ENCODE measurements around the gene PLEKHG4B.

The PLEKHG4B gene

GRCh38 chr5:185095-186070 is 93.4 kb downstream of the PLEKHG4B start:
- Histone ChIP-seq H3K36me3 (ENCODE audit: control insufficient read depth, insufficient read depth, low read length) (no peaks in the 10 kb centered on the region), H3K4me1 (ENCODE audit: control insufficient read depth, insufficient read depth, low read length) (no peaks in the 10 kb centered on the region), H3K9me3 (ENCODE audit: control insufficient read depth, low read length) (no peaks in the 10 kb centered on the region), H3K9ac (ENCODE audit: low read length) (no peak overlapping the region), H3K27me3 (ENCODE audit: control insufficient read depth, insufficient read depth, low read length) (peaks cover 10% of the 10 kb centered on the region), H3K4me3 (ENCODE audit: low read length) (no peak overlapping the region)

- H3K36me3 ChIP-seq (ENCODE audit: control insufficient read depth, insufficient read depth, low read length) = no peaks in the 10 kb centered on the region
- no peak overlapping the region for H3K4me3 ChIP-seq (ENCODE audit: low read length)
- peaks cover 19% of the 10 kb centered on the region for H3K27me3 ChIP-seq (ENCODE audit: control insufficient read depth, insufficient read depth, low read length)
- H3K4me1 ChIP-seq (ENCODE audit: control insufficient read depth, insufficient read depth, low read length) = peaks cover 3% of the 10 kb centered on the region
- H3K9ac ChIP-seq (ENCODE audit: low read length) = no peak overlapping the region
- H3K9me3 ChIP-seq (ENCODE audit: control insufficient read depth, low read length) = no peaks in the 10 kb centered on the region
These were observed 94.4 kb downstream of the PLEKHG4B start for GRCh38 chr5:186091-187041.

- H3K4me3 ChIP-seq (ENCODE audit: low read length) = no peak overlapping the region
- H3K27me3 ChIP-seq (ENCODE audit: control insufficient read depth, insufficient read depth, low read length) = peaks cover 26% of the 10 kb centered on the region
- peaks cover 8% of the 10 kb centered on the region for H3K4me1 ChIP-seq (ENCODE audit: control insufficient read depth, insufficient read depth, low read length)
- H3K36me3 ChIP-seq (ENCODE audit: control insufficient read depth, insufficient read depth, low read length) = no peaks in the 10 kb centered on the region
- H3K9me3 ChIP-seq (ENCODE audit: control insufficient read depth, low read length) = no peaks in the 10 kb centered on the region
- H3K9ac ChIP-seq (ENCODE audit: low read length) = no peak overlapping the region
These were observed 95.1 kb downstream of the PLEKHG4B start for GRCh38 chr5:187042-187431.

GRCh38 chr5:187617-188451 is 95.9 kb downstream of the PLEKHG4B start:
- Histone ChIP-seq H3K36me3 (ENCODE audit: control insufficient read depth, insufficient read depth, low read length) (no peaks in the 10 kb centered on the region), H3K4me3 (ENCODE audit: low read length) (no peak overlapping the region), H3K9me3 (ENCODE audit: control insufficient read depth, low read length) (no peaks in the 10 kb centered on the region), H3K27me3 (ENCODE audit: control insufficient read depth, insufficient read depth, low read length) (peaks cover 32% of the 10 kb centered on the region), H3K4me1 (ENCODE audit: control insufficient read depth, insufficient read depth, low read length) (peaks cover 8% of the 10 kb centered on the region), H3K9ac (ENCODE audit: low read length) (no peak overlapping the region)

- peaks cover 32% of the 10 kb centered on the region for H3K27me3 ChIP-seq (ENCODE audit: control insufficient read depth, insufficient read depth, low read length)
- no peaks in the 10 kb centered on the region for H3K9me3 ChIP-seq (ENCODE audit: control insufficient read depth, low read length)
- no peak overlapping the region for H3K4me3 ChIP-seq (ENCODE audit: low read length)
- H3K4me1 ChIP-seq (ENCODE audit: control insufficient read depth, insufficient read depth, low read length) = peaks cover 8% of the 10 kb centered on the region
- H3K36me3 ChIP-seq (ENCODE audit: control insufficient read depth, insufficient read depth, low read length) = no peaks in the 10 kb centered on the region
- no peak overlapping the region for H3K9ac ChIP-seq (ENCODE audit: low read length)
These were observed 96.8 kb downstream of the PLEKHG4B start for GRCh38 chr5:188488-189481.

- Histone ChIP-seq H3K9me3 (ENCODE audit: control insufficient read depth, low read length) (no peaks in the 10 kb centered on the region), H3K27me3 (ENCODE audit: control insufficient read depth, insufficient read depth, low read length) (peaks cover 32% of the 10 kb centered on the region), H3K9ac (ENCODE audit: low read length) (no peak overlapping the region), H3K4me1 (ENCODE audit: control insufficient read depth, insufficient read depth, low read length) (peaks cover 8% of the 10 kb centered on the region), H3K36me3 (ENCODE audit: control insufficient read depth, insufficient read depth, low read length) (no peaks in the 10 kb centered on the region), H3K4me3 (ENCODE audit: low read length) (no peak overlapping the region)
These were observed 97.5 kb downstream of the PLEKHG4B start for GRCh38 chr5:189486-189885.

- peaks cover 32% of the 10 kb centered on the region for H3K27me3 ChIP-seq (ENCODE audit: control insufficient read depth, insufficient read depth, low read length)
- no peak overlapping the region for H3K4me3 ChIP-seq (ENCODE audit: low read length)
- peaks cover 8% of the 10 kb centered on the region for H3K4me1 ChIP-seq (ENCODE audit: control insufficient read depth, insufficient read depth, low read length)
These were observed 98.0 kb downstream of the PLEKHG4B start for GRCh38 chr5:189976-190365.

GRCh38 chr5:190366-191035 is 98.5 kb downstream of the PLEKHG4B start:
- Histone ChIP-seq H3K9ac (ENCODE audit: low read length) (no peak overlapping the region), H3K4me1 (ENCODE audit: control insufficient read depth, insufficient read depth, low read length) (peaks cover 8% of the 10 kb centered on the region), H3K36me3 (ENCODE audit: control insufficient read depth, insufficient read depth, low read length) (no peaks in the 10 kb centered on the region), H3K27me3 (ENCODE audit: control insufficient read depth, insufficient read depth, low read length) (peaks cover 32% of the 10 kb centered on the region), H3K4me3 (ENCODE audit: low read length) (no peak overlapping the region), H3K9me3 (ENCODE audit: control insufficient read depth, low read length) (no peaks in the 10 kb centered on the region)

More at GRCh38 chr5:189976-190365, 98.0 kb downstream of the PLEKHG4B start:
- no peaks in the 10 kb centered on the region for H3K36me3 ChIP-seq (ENCODE audit: control insufficient read depth, insufficient read depth, low read length)
- no peaks in the 10 kb centered on the region for H3K9me3 ChIP-seq (ENCODE audit: control insufficient read depth, low read length)
- no peak overlapping the region for H3K9ac ChIP-seq (ENCODE audit: low read length)

- H3K9ac ChIP-seq (ENCODE audit: low read length) = no peak within 1 kb of the TSS
- no peak within 1 kb of the TSS for H3K4me3 ChIP-seq (ENCODE audit: low read length)
- peaks cover 32% of the 10 kb centered on the region for H3K27me3 ChIP-seq (ENCODE audit: control insufficient read depth, insufficient read depth, low read length)
- H3K4me1 ChIP-seq (ENCODE audit: control insufficient read depth, insufficient read depth, low read length) = peaks cover 8% of the 10 kb centered on the region
- H3K36me3 ChIP-seq (ENCODE audit: control insufficient read depth, insufficient read depth, low read length) = no peaks in the 10 kb centered on the region
- no peaks in the 10 kb centered on the region for H3K9me3 ChIP-seq (ENCODE audit: control insufficient read depth, low read length)
These were observed 99.3 kb downstream of the PLEKHG4B start, which contains the start of gene LRRC14B for GRCh38 chr5:191036-191948. LRRC14B (plus strand) TSS chr5:191495; CDS start chr5:191539, 44 bp downstream.
